K562 (cell line): ENCODE measurements around the gene SLC25A28. TPM values are rescaled to one million over a fixed set of nuclear protein-coding genes. Genes with fewer than 3 reads are reported as not detected.

Experiments used
- ATAC-seq: fragments of 200-7000 bp; cut with Tn5 transposase; 3 replicates; pipeline ENCODE4 v1.9.1; 2020; ENCODE audit warnings: moderate library complexity
- BruUV-seq: library from RNA; stranded (reverse); fragments of 400-500 nt; replicated peaks from 2 replicates; lab custom pipeline; 2021; lab: Mats Ljungman, UMichigan
- CTCF ChIA-PET: fragments of 300-600 bp; formaldehyde crosslinking; extraction: SDS; loops from one replicate; lab custom pipeline; 2021; ENCODE audit warnings: low intra/inter-chr PET ratio; lab: Yijun Ruan, JAX
- POLR2A ChIA-PET: fragments of 300-600, 350-650 bp; sonication (Branson Sonifier 250); formaldehyde crosslinking; extraction: SDS; loops from one replicate; lab custom pipeline; 2021; ENCODE audit warnings: antibody characterized with exemption, inconsistent platforms; lab: Yijun Ruan, JAX
- DNase-seq, 4 experiments: peaks; one replicate each; pipeline versions ENCODE4 v3.0.0 to v3.0.0-alpha.2; 2011 to 2018; ENCODE audit warnings: low spot score in 3 of 4, mixed read lengths in 3 of 4; ENCODE audit errors: extremely low read depth in 1 of 4
- FAIRE-seq: peaks from 2 replicates; lab custom pipeline; 2011; peaks lifted over from hg19 to GRCh38; lab: Jason Lieb, UNC
- H2AFZ ChIP-seq: 2 replicates; pipeline ENCODE4 v1.6.0; 2011; ENCODE audit warnings: low read depth, low read length, control low read depth, inconsistent platforms
- H3K27ac ChIP-seq: fragments of 200-600 bp; 3 replicates; pipeline ENCODE4 v1.8.0; 2011; ENCODE audit warnings: low read depth, mild to moderate bottlenecking, control low read depth, inconsistent platforms, low read length, moderate library complexity, mixed read lengths; ENCODE audit errors: extremely low read depth
- H3K27me3 ChIP-seq, 2 experiments: fragments of 300-600 bp in 1 of 2; 2 replicates in 1 of 2; 3 replicates in 1 of 2; pipeline versions ENCODE4 v1.6.0 to v1.8.0; 2011; ENCODE audit warnings: inconsistent platforms in 2 of 2, low read length in 2 of 2, mild to moderate bottlenecking in 1 of 2, mixed read lengths in 1 of 2, moderate library complexity in 1 of 2; ENCODE audit not compliant: control insufficient read depth in 2 of 2, insufficient read depth in 2 of 2
- H3K36me3 ChIP-seq: fragments of 300-600 bp; 3 replicates; pipeline ENCODE4 v1.8.0; 2011; ENCODE audit warnings: mild to moderate bottlenecking, low read length, inconsistent platforms; ENCODE audit not compliant: control insufficient read depth, insufficient read depth
- H3K4me1 ChIP-seq, 2 experiments: fragments of 200-600 bp in 1 of 2; replicated peaks in 1 of 2; 2 replicates in 1 of 2; 3 replicates in 1 of 2; pipeline versions ENCODE4 v1.5.1 to v1.8.0; 2011; ENCODE audit warnings: inconsistent platforms in 2 of 2, low read length in 2 of 2, mild to moderate bottlenecking in 1 of 2, mixed read lengths in 1 of 2, moderate library complexity in 1 of 2; ENCODE audit not compliant: control insufficient read depth in 2 of 2, insufficient read depth in 2 of 2
- H3K4me2 ChIP-seq: 2 replicates; pipeline ENCODE4 v1.6.1; 2011; ENCODE audit warnings: low read length, control low read depth, inconsistent platforms, mixed read lengths; ENCODE audit not compliant: insufficient read depth
- H3K4me3 ChIP-seq: fragments of 200-600 bp; sonication (generic), shearing (Covaris generic); 2 replicates; pipeline ENCODE4 v1.5.1; 2016; ENCODE audit warnings: control low read depth, inconsistent platforms
- H3K79me2 ChIP-seq: fragments of 200-600 bp; 3 replicates; pipeline ENCODE4 v1.8.0; 2011; ENCODE audit warnings: low read length, inconsistent platforms; ENCODE audit not compliant: control insufficient read depth, insufficient read depth
- H3K9ac ChIP-seq, 2 experiments: 2 replicates each; pipeline versions ENCODE4 v1.6.0 to v1.6.1; 2011; ENCODE audit warnings: low read depth in 2 of 2, low read length in 2 of 2, control low read depth in 1 of 2, inconsistent platforms in 1 of 2, mild to moderate bottlenecking in 1 of 2, mixed read lengths in 1 of 2; ENCODE audit not compliant: insufficient read depth in 1 of 2
- H3K9me1 ChIP-seq: one replicate; pipeline ENCODE4 v1.6.0; 2011; ENCODE audit warnings: inconsistent platforms, mild to moderate bottlenecking, low read length, moderate library complexity; ENCODE audit not compliant: control insufficient read depth, insufficient read depth
- H3K9me3 ChIP-seq: replicated peaks from 2 replicates; pipeline ENCODE4 v1.5.1; 2011; ENCODE audit warnings: low read depth, low read length, inconsistent platforms; ENCODE audit not compliant: control insufficient read depth, insufficient read depth
- H4K20me1 ChIP-seq: replicated peaks from 2 replicates; pipeline ENCODE4 v1.6.1; 2011; ENCODE audit warnings: low read length, inconsistent platforms, mixed read lengths; ENCODE audit not compliant: control insufficient read depth, insufficient read depth
- EGR1 ChIP-seq: fragments of 450-650 bp; conservative IDR thresholded peaks from 2 replicates; pipeline ENCODE4 v1.6.1; 2017; ENCODE audit warnings: mild to moderate bottlenecking
- ELF1 ChIP-seq: fragments of 200-800 bp; sonication (Bioruptor generic); IDR thresholded peaks from 2 replicates; pipeline ENCODE4 v1.6.1; 2016; ENCODE audit warnings: missing genetic modification characterization, missing compliant biosample characterization
- HCFC1 ChIP-seq: IDR thresholded peaks from 2 replicates; pipeline ENCODE4 v1.6.1; 2012; ENCODE audit warnings: low read depth, low read length, improper control_type of control experiment
- IRF2 ChIP-seq: sonication (generic); formaldehyde crosslinking; IDR thresholded peaks from 2 replicates; pipeline ENCODE4 v1.8.1; 2022; ENCODE audit warnings: mild to moderate bottlenecking, missing genetic modification reagents
- NCOA4 ChIP-seq: fragments of 450-650 bp; IDR thresholded peaks from 2 replicates; pipeline ENCODE4 v1.6.1; 2018; ENCODE audit warnings: mild to moderate bottlenecking; ENCODE audit not compliant: partially characterized antibody
- NFIX ChIP-seq: fragments of 250-450 bp; sonication (Bioruptor Pico); IDR thresholded peaks from 2 replicates; pipeline ENCODE4 v1.4.0; 2020; ENCODE audit warnings: low read depth, mild to moderate bottlenecking, moderate library complexity
- NR1H2 ChIP-seq: sonication (generic); formaldehyde crosslinking; IDR thresholded peaks from 2 replicates; pipeline ENCODE4 v1.4.0; 2020; ENCODE audit warnings: mild to moderate bottlenecking, missing genetic modification reagents
- PATZ1 ChIP-seq: fragments of 250-450 bp; sonication (Bioruptor Pico); IDR thresholded peaks from 2 replicates; pipeline ENCODE4 v1.5.0; 2020; ENCODE audit warnings: mild to moderate bottlenecking, borderline replicate concordance
- PCBP2 ChIP-seq: fragments of 200-400 bp; formaldehyde crosslinking; IDR thresholded peaks from 2 replicates; pipeline ENCODE4 v1.6.1; 2018; ENCODE audit warnings: low read length, low read depth, mild to moderate bottlenecking, moderate library complexity; ENCODE audit not compliant: poor library complexity, severe bottlenecking
- PRPF4 ChIP-seq: fragments of 200-400 bp; formaldehyde crosslinking; IDR thresholded peaks from one replicate; pipeline ENCODE4 v1.6.1; 2017; ENCODE audit warnings: low read length, low read depth, mild to moderate bottlenecking; ENCODE audit not compliant: insufficient read depth, poor library complexity, severe bottlenecking
- PTTG1 ChIP-seq: fragments of 450-650 bp; IDR thresholded peaks from 2 replicates; pipeline ENCODE4 v1.6.1; 2016; ENCODE audit warnings: low read depth, mild to moderate bottlenecking, missing genetic modification characterization, missing compliant biosample characterization
- TEAD1 ChIP-seq, 2 experiments: fragments of 450-650 bp in 1 of 2; sonication (generic) in 1 of 2; formaldehyde crosslinking; IDR thresholded peaks; 2 replicates each; pipeline versions ENCODE4 v1.4.0 to v1.8.0; 2020 to 2022; ENCODE audit warnings: mild to moderate bottlenecking in 2 of 2, missing genetic modification reagents in 1 of 2
- THAP7 ChIP-seq: fragments of 250-450 bp; sonication (Bioruptor Pico); IDR thresholded peaks from 2 replicates; pipeline ENCODE4 v1.5.0; 2021
- ZNF561 ChIP-seq: fragments of 450-650 bp; formaldehyde crosslinking; conservative IDR thresholded peaks from 2 replicates; pipeline ENCODE4 v1.4.0; 2020; ENCODE audit warnings: mild to moderate bottlenecking, moderate library complexity
- WGBS: fragments of 100-300 bp; shearing (Covaris generic); methylation state at CpG from one replicate; pipeline ENCODE4 v1.1.6; 2016; ENCODE audit warnings: low coverage, mixed read lengths; ENCODE audit not compliant: insufficient coverage; ENCODE audit errors: missing lambda C conversion rate; 5-methylcytosine and 5-hydroxymethylcytosine counted together
- in situ Hi-C: fragments of 300-500 bp; cut with MboI; formaldehyde crosslinking; loops from 4 replicates; pipeline ENCODE4 v1.15.0; 2018; ENCODE audit warnings: inconsistent platforms, mixed read lengths
- intact Hi-C: fragments of 100-400 bp; cut with micrococcal nuclease; formaldehyde crosslinking; loops from 2 replicates; pipeline ENCODE4 v1.14.2; 2022
- polyA plus RNA-seq, 8 experiments: library from polyadenylated mRNA; depleted of rRNA in 4 of 8; stranded (reverse) in 5 of 8; unstranded in 3 of 8; fragments of >200 nt; fragmentation: Nextera tagmentation in 2 of 8; fragmentation: Illumina TruSeq in 1 of 8; extraction: Ambion mirVana in 2 of 8; extraction: Trizol in 1 of 8; gene quantifications; 2 replicates each; pipeline versions ENCODE4 v1.2.1 to v1.2.3, GENCODE V29; 2011 to 2014; ENCODE audit warnings: inconsistent platforms in 1 of 8, missing spikeins in 1 of 8
- total RNA-seq, 7 experiments: library from RNA; depleted of rRNA in 6 of 7; stranded (reverse); fragments of >200 nt in 6 of 7; fragmentation: Illumina TruSeq in 2 of 7; extraction: Trizol in 2 of 7; gene quantifications; 2 replicates each; pipeline versions ENCODE4 v1.2.1 to v1.2.3, GENCODE V29; 2011 to 2021; ENCODE audit warnings: low replicate concordance in 1 of 7

The SLC25A28 gene
- total and polyA plus RNA-seq, 9 of the 15 experiments (the other 6 are each of a cell fraction or from before 2014, with no cell fraction given) = 6.2 to 32.3 (median 18.8) TPM

- 0% methylated on average over 3 of the region's 8 CpGs for WGBS
Observed at GRCh38 chr10:99583687-99584086, 36.6 kb downstream of the SLC25A28 start.

GRCh38 chr10:99582255-99582770 lies 37.9 kb downstream of the SLC25A28 start:
- H2AFZ ChIP-seq = no peak overlapping the region
- TF ChIP-seq IRF2 (CRISPR knock-in tag) (no peak), ELF1 (tag) (no peak), NR1H2 (CRISPR knock-in tag) (no peak), HCFC1 (no peak), EGR1 (no peak), NCOA4 (no peak), PTTG1 (tag) (no peak), PRPF4 (no peak), TEAD1 (CRISPR knock-in tag; IDR thresholded peaks at IDR 0.05) (no peak), THAP7 (CRISPR knock-in tag) (no peak), NFIX (CRISPR knock-in tag) (no peak), PATZ1 (CRISPR knock-in tag) (no peak)

More at GRCh38 chr10:99583687-99584086, 36.6 kb downstream of the SLC25A28 start:
- Histone ChIP-seq H3K4me1 (0 out of 5 replicates have a peak, but pooled peaks cover 0 to 2% of the 10 kb centered on the region in 2 experiments), H3K79me2 (no peaks in the 10 kb centered on the region), H4K20me1 (no peaks in the 10 kb centered on the region), H3K4me2 (no peak overlapping the region), H3K27ac (no peak overlapping the region), H3K9me3 (no peaks in the 10 kb centered on the region), H3K4me3 (no peak overlapping the region), H3K27me3 (peaks cover 14 to 39% of the 10 kb centered on the region in 2 experiments; a peak in 4 of 5 replicates), H3K36me3 (no peaks in the 10 kb centered on the region), H3K9me1 (no peaks in the 10 kb centered on the region), H3K9ac (no peak overlapping the region), H2AFZ (no peak overlapping the region)
- POLR2A ChIA-PET = no interaction called here
- FAIRE-seq (no peak), ATAC-seq (no peak), DNase-seq (no peak)
- intact Hi-C loops (no loop called here), in situ Hi-C loops (no loop called here)
- no peak for TF ChIP-seq PCBP2
- TF ChIP-seq ZNF561 = no peak
- BruUV-seq = no TSS peak
- CTCF ChIA-PET = no interaction called here

More at GRCh38 chr10:99582255-99582770, 37.9 kb downstream of the SLC25A28 start:
- in situ Hi-C loops (no loop called here), intact Hi-C loops (no loop called here)
- BruUV-seq = no TSS peak
- no peak for DNase-seq
- 3% methylated on average over 5 of the region's 6 CpGs for WGBS
- no peak overlapping the region for H3K27ac ChIP-seq
- H3K9me1 ChIP-seq = no peaks in the 10 kb centered on the region
- no peak for FAIRE-seq
- H3K9me3 ChIP-seq = no peaks in the 10 kb centered on the region
- H3K4me3 ChIP-seq = no peak overlapping the region
- no peaks in the 10 kb centered on the region for H3K79me2 ChIP-seq
- peaks cover 16 to 43% of the 10 kb centered on the region in 2 experiments; a peak in 4 of 5 replicates for H3K27me3 ChIP-seq
- no peak overlapping the region for H3K9ac ChIP-seq
- ChIA-PET CTCF (no interaction called here), POLR2A (interaction anchor here (1.1 kb wide), 1 partner anchor 25 kb away, joined by 6 read pairs; no protein-coding TSS in a partner anchor)
- no peak for ATAC-seq
- H3K4me2 ChIP-seq = no peak overlapping the region
- H3K4me1 ChIP-seq = 0 out of 5 replicates have a peak, but pooled peaks cover 0 to 2% of the 10 kb centered on the region in 2 experiments
- H4K20me1 ChIP-seq = no peaks in the 10 kb centered on the region
- no peaks in the 10 kb centered on the region for H3K36me3 ChIP-seq
